Epithelial cell of prostate (primary cell): ENCODE results near the gene BBS2.

Experiments used
- DNase-seq: peaks from one replicate; pipeline ENCODE4 v3.0.0-alpha.2; 2011; ENCODE audit warnings: low read depth, low spot score
- H3K27ac ChIP-seq: fragments of 450-650 bp; 2 replicates; pipeline ENCODE4 v1.5.1; 2017; ENCODE audit warnings: mild to moderate bottlenecking

Gene BBS2

GRCh38 chr16:56519459-56520250 lies at the start of gene BBS2:
Gene BBS2, minus strand, starts transcription at chr16:56520024. Its CDS starts 162 bp downstream, at chr16:56519862.
- peak within 1 kb of the TSS; percentile 79 for H3K27ac ChIP-seq
- peak; percentile 20 for DNase-seq

- DNase-seq, result no peak
- H3K27ac ChIP-seq, result no peak within 1 kb of the TSS
These were observed 45.1 kb upstream of the BBS2 start, which contains the start of gene MT4 for GRCh38 chr16:56564793-56565477. Gene MT4, plus strand, starts transcription at chr16:56565073. Its CDS starts 56 bp downstream, at chr16:56565129.

GRCh38 chr16:56561126-56561525 lies 41.3 kb upstream of the BBS2 start:
- DNase-seq, result no peak

GRCh38 chr16:56560447-56560846 lies 40.6 kb upstream of the BBS2 start:
- no peak for DNase-seq
- no peak overlapping the region for H3K27ac ChIP-seq

More at GRCh38 chr16:56561126-56561525, 41.3 kb upstream of the BBS2 start:
- no peak overlapping the region for H3K27ac ChIP-seq

GRCh38 chr16:56559109-56559508 lies 39.3 kb upstream of the BBS2 start:
- no peak for DNase-seq

GRCh38 chr16:56558024-56558747 lies 38.4 kb upstream of the BBS2 start:
- peak; percentile 68 for DNase-seq
- no peak overlapping the region for H3K27ac ChIP-seq

More at GRCh38 chr16:56559109-56559508, 39.3 kb upstream of the BBS2 start:
- no peak overlapping the region for H3K27ac ChIP-seq

GRCh38 chr16:56554441-56554840 lies 34.6 kb upstream of the BBS2 start:
- no peak overlapping the region for H3K27ac ChIP-seq
- DNase-seq, result no peak

GRCh38 chr16:56551796-56552738 lies 32.2 kb upstream of the BBS2 start:
- no peak for DNase-seq
- H3K27ac ChIP-seq, result no peak overlapping the region

- peak; percentile 39 for DNase-seq
- H3K27ac ChIP-seq, result peak overlapping the region; percentile 6
These were observed 30.0 kb upstream of the BBS2 start for GRCh38 chr16:56549744-56550385.

GRCh38 chr16:56549161-56549560 lies 29.3 kb upstream of the BBS2 start:
- DNase-seq, result no peak

GRCh38 chr16:56547949-56548567 lies 28.2 kb upstream of the BBS2 start:
- H3K27ac ChIP-seq, result peak overlapping the region; percentile 68
- no peak for DNase-seq

More at GRCh38 chr16:56549161-56549560, 29.3 kb upstream of the BBS2 start:
- H3K27ac ChIP-seq, result no peak overlapping the region

- peak overlapping the region; percentile 68 for H3K27ac ChIP-seq
- peak; percentile 43 for DNase-seq
These were observed 27.5 kb upstream of the BBS2 start for GRCh38 chr16:56547120-56547948.

GRCh38 chr16:56542039-56542438 lies 22.2 kb upstream of the BBS2 start:
- DNase-seq, result no peak
- no peak overlapping the region for H3K27ac ChIP-seq

- H3K27ac ChIP-seq, result no peak overlapping the region
- DNase-seq, result no peak
These were observed 19.8 kb upstream of the BBS2 start for GRCh38 chr16:56539656-56540055.

- DNase-seq, result no peak
- no peak overlapping the region for H3K27ac ChIP-seq
These were observed 18.5 kb upstream of the BBS2 start for GRCh38 chr16:56538331-56538730.

GRCh38 chr16:56534847-56535383 lies 15.1 kb upstream of the BBS2 start:
- H3K27ac ChIP-seq, result no peak overlapping the region
- DNase-seq, result no peak

- H3K27ac ChIP-seq, result no peak overlapping the region
- DNase-seq, result no peak
These were observed 12.9 kb upstream of the BBS2 start for GRCh38 chr16:56532714-56533113.

- H3K27ac ChIP-seq, result no peak overlapping the region
- DNase-seq, result no peak
These were observed 11.0 kb upstream of the BBS2 start for GRCh38 chr16:56530872-56531271.
